CD4-positive, alpha-beta T cell treated with Interleukin-17A for 1 hour (primary cell): ENCODE measurements around the gene GRAPL.
"Not testable (repeated sequence)": the region's sequence is repeated elsewhere in the genome, so short reads cannot be mapped to it uniquely, and the experiment has no call there.

Source experiments
- DNase-seq: peaks from one replicate; pipeline ENCODE4 v3.0.0-alpha.2; 2020

GRAPL gene

DNA sequence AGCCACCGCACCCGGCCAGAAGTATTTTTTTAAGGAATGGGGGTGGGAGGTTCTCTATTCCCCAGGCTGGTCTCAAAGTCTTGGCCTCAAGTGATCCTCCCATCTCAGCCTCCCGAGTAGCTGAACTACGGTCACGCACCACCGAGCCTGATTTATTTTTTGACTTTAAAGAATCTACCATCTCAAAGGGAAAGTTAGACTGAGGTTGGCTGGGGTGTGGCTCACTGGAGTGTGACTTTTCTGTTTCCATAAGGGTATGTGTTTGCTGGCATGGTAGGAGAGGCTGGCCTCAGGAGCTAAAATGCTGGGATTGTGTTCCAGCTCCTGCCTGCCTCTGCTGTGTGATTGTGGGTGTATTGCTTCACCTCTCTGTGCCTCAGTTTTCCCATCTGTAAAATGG lies 10.6 kb downstream of the GRAPL start:
- not testable (repeated sequence) for DNase-seq

DNA sequence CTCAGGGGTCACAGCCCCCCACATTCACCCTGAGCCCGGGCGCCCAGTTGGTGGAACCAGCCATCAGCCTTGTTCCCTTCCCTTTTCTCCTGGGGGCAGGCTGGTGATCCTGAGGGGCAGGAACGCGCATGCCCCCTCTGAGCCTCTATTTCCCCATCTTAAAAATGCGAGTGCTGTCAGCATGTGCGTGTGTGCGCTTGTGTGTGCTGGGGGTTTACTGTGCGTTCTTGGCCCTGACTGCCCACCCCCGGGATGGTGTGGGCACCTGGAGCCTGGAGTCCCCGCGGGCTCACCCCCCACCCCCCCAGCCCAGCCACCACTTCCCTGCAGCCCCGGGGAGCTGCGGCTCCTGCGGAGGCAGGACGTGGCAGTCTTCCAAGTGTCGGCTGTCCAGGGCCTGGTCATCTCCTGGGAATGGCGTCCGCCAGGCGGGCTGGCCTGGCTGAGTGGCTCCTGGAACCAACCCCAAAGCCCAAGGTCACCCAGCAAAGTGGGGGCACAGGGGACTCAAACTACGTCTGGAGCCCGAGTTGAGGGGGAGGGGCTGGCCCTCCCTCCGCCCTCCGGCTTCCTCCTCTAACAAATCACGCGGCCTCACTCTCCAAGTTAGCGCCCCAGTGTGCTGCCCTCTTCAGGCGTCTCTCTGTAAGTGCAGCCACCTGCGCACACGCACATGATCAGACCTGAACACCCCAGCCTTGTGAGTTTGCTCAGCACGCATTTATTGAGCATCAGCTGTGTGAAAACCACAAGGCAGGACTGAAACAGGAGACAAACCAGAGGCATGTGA lies 14.2 kb downstream of the GRAPL start:
- not testable (repeated sequence) for DNase-seq

DNA sequence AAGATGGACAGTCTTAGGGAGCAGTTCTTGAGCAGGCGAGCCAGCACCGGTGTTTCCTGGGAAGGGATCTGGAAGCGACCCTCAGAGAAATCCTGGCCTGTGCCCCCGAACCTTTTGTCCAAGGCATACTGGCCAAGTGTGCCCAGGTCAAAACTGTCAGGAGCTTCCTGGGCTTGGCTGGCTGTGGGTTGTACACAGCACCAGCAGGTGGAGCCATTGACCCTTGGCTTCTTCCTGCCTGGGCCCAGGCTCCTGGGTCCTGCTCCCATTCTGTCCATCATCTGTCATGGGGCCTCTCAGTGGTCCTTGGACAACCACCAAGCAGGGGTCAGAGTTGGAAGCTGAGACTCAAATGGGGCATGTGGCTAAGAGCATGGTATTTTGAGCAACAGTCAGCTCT lies 15.0 kb downstream of the GRAPL start:
- peak; percentile 25 for DNase-seq

DNA sequence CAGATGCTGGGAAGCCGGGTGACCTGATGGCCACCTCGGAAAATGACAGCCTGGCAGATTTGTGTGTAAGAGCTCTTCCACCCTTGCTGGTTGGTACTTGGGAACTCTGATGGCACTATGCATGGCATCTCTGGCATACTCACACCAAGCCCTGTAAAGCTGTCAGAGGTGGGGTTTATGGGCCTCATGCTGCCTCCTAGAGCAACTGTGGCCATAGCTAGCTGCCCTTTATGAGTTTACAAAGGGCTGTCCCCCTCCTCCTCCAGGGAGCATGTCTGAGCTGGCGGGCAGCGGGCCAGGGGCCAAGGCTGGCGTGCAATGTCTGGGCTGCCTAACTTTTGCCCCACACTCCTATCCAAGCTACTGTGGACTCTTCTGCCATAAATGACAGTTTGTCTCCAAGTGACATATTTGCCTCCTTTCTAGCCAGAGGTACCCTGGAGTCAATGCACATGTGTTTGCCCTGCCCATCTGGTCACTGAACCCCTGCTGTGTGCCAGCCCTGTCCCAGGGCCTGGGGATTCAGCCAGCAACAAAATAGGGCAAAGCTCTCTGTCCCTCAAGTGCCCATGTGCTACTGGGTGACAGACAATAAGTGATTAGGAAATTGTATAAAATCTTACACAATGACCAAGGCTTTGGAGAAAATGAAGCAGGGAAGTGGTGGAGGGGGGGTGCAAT lies 15.8 kb downstream of the GRAPL start:
- DNase-seq = not testable (repeated sequence)

DNA sequence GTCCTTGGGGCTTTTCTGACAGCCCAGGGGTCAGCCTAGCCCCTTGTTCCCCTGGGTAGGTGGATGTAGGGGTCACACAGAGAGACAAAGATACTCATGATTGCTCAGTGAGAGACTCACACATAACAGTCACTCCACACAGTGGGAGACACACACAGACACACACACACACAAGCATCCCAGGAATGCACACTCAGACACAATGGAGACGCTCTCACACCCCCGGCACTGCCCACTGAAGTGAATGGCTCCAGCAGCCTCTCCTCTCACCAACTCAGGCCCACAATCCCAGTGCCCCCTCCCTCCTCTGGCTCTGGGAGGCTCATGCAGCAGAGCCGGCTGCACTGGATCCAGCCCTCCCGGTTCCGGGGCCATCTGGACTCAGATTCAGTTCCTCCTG lies 17.0 kb downstream of the GRAPL start:
- DNase-seq = not testable (repeated sequence)

DNA sequence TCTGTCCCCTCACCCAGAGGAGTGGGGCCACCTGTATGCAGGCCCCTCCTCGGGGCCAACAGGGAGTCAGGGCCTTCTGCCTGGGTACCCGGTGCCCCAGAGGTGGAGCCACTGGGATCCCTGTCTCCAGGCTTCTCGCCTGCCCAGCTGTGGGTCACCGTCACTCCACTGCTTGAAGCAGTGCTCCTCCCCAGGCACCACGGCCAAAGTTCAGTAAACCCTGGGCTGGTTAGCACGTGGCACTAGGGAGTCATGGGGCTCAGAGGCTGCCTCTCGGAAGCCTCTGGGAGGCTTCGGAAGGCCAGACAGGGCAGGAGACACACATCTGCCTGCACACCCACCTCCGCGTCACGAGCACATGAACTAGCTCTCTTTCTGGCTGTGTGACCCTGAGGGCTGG lies 18.1 kb downstream of the GRAPL start:
- DNase-seq = not testable (repeated sequence)

DNA sequence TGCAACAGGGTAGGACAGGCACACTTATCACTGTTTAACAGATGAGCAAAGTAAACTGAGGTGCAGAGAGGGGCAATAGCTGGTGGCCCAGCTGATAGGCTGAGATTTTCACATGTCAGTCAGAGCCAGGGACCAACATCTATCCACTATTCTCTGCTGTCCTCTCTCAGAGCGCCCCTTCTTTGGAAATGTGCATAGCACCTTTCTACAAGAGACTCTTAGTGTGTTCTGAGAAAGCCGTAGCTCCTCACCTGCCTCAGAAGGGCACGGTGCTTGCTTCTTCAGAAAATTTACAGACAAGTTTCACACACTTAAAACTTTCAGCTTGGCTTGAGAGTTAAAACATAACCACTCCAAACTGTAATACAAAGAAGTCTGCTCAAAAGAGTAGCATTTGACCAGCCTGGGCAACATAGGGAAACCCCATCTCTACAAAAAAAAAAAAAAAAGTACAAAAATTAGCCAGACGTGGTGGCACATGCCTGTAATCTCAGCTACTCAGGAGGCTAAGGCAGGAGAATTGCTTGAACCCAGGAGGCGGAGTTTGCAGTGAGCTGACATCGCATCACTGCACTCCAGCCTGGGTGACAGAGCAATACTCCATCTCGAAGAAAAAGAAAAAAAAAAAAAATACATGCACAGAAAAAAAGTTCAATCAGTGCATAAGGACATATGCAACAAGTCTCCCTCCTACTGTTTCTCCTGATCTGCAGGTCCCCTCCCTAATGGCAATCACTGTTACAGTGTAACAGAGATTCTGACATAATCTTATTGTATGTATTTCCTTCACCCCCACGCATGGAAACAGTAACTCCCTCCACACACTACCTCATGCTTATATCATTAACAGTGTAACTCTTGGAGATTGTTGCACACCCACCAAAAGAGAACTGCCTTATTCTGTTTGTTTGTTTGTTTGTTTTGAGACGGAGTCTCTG lies 23.6 kb downstream of the GRAPL start:
- not testable (repeated sequence) for DNase-seq

DNA sequence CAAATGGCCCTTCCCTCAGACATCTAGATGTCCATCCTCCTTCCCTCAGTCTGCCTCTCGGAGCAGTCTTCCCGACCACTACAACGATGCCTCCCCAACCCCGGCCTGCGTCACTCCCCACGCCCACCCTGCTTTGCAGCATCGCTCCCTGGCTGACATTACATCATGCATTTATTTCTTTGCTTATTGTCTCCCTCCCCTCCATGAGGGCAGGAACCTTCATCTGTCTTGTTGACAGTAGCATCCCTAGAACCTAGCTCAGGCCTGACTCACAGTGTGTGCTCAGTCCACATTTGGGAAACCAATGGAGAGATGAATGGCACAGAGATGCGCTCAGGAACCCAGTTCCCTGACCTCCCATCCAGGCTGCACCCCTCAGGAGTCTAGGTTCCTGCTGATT lies 30.2 kb downstream of the GRAPL start:
- not testable (repeated sequence) for DNase-seq

DNA sequence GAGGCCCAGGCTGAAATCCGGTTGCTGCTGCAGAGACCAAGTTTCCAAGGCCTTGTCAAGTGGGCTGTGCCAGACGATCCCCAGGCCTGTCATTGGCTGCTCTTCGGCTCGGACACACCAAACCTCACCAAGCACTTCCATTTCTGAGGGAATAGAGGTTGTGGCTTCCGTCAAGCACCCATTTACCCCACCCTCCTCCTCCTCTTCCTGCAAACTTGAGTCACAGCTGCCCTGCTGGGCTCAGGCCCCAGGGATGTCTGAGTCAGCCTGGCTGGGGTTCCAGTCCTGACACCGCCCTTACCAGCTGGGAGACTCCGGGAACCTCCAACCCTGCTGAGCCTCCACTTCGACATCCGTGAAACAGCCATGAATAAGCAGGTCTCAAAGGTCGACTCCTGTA lies 31.1 kb downstream of the GRAPL start:
- not testable (repeated sequence) for DNase-seq

DNA sequence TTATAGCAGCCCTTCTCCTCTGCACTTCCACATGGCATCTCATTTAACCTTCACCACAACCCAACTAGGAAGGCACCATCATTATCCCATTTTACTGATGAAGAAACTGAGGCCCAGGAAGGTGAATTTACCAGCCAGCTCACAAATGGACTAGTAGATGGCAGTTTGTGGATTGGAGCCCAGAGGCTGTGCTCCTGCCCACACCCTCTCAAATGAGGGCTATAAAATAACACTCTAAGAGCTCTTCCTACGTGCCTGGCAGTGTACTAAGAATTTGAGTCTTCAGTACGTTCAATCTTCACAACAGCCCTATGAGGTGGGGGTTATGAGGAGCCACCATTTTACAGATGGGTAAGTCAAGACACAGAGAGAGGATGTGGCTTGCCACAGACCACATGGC lies 31.5 kb downstream of the GRAPL start:
- not testable (repeated sequence) for DNase-seq

DNA sequence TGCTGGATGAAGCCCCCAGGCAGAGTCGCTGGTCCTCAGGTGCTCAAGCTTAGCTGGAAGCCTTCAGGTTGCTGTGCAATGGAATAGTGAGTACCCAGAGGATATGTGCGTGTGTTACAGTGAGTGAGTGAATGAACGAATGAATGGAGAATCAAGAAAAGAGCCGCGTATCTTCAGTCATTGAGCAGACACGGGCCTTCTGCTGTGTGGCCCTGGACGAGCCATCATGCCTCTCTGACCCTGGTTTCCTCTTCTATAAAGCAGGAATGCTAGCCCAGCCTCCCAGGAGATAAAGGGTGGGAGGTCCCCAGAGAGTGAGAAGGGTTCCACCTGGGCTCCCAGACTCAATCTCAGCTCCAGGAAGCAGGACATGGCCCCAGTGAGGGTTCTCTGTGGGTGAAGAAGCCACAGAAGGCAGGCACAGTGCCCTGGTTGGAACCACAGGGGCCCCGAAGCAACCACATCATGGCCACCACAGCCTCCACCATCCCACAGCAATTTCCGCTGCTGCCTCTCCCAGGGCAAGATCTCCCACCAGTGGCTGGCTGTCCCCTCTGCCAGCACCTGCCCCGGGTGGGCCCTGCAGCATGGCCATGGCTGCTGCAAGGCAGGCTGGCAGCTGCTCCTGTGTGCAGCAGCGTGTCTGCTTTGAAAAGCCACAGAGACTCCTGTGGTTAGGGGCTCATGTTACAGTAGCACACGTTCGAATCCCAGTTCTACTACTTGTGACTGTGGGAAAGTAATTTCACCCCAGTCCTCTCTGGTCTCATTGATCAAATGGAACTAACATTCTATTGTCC lies 34.1 kb downstream of the GRAPL start:
- DNase-seq = not testable (repeated sequence)

DNA sequence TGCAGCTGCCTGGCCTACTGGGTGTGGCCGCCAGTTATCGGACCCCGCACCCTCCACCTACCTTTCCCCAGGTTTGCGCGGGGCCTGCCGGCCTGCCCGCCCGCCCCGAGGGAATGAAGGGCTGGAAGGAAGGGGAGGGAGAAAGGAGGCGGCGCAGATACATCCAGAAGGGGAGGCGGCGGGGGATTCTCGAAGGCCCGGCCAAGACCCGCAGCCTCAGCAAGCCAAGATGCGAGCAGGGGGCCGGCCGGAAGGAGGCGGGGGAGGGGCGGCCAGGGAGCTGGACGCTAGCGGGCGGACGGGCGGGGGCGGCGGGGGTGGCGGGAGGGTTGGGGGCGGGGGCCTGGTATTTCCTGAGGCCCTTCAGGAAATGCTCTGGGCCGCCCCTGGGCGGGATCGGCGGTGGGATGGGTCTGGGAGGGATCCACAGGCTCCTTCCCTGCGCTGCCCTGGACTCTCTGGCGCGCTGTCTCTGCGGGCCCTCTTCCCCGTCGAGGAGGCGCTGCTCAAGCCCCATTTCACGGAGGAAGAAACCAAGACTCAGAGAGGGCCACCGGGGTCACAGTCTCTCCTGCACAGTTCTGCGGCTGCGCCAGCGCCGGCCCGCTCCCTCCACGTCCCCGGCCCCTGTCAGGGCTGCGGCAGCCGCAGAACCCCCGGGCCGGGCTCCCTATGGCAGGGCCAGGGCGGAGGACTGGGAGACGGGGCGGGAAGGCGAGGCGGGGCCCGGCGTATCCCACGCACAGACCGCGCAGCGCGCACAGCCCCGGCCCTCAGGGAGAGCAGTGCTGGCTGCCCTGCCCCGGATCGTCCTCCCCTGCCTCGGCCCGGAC lies 35.2 kb downstream of the GRAPL start:
- not testable (repeated sequence) for DNase-seq

DNA sequence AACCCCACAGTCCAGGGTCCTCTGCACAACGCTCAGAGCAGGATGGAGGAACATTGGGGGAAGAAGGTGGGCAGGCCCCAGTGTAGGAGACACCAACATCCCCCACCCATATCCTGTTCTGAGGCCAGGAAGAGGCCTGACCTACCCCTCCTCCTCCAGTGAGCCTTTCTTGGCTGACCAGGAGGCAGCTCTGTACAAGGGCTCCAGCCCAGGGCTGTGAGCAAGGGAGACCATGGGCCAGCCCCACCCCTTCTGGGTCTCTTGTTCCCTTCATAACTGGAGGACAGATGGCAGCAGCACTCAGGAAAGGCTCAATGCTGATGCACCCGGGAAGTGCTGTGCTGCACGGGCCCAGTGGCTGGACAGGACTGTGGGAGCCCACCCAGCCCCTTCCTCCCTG lies 47.0 kb downstream of the GRAPL start:
- not testable (repeated sequence) for DNase-seq

DNA sequence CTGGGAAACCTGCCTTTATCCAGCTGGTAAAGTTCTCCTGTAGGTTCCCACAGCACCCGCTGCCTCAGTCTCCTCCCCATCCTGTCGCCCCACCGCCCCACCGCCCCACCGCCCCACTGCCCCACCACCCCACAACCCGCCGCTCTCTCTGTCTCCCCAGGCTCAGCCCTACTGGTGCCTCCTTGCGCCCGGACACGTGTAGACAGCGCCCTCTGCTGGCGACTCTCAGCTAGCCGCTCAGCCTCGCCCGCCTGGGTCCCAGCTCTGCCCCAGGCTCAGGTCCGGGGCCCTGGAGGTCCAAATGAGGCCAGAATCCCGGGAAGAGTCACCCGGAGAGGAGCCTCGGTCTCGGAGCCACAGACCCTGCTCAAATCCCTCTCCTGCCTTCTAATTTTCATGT lies 48.0 kb downstream of the GRAPL start:
- not testable (repeated sequence) for DNase-seq

DNA sequence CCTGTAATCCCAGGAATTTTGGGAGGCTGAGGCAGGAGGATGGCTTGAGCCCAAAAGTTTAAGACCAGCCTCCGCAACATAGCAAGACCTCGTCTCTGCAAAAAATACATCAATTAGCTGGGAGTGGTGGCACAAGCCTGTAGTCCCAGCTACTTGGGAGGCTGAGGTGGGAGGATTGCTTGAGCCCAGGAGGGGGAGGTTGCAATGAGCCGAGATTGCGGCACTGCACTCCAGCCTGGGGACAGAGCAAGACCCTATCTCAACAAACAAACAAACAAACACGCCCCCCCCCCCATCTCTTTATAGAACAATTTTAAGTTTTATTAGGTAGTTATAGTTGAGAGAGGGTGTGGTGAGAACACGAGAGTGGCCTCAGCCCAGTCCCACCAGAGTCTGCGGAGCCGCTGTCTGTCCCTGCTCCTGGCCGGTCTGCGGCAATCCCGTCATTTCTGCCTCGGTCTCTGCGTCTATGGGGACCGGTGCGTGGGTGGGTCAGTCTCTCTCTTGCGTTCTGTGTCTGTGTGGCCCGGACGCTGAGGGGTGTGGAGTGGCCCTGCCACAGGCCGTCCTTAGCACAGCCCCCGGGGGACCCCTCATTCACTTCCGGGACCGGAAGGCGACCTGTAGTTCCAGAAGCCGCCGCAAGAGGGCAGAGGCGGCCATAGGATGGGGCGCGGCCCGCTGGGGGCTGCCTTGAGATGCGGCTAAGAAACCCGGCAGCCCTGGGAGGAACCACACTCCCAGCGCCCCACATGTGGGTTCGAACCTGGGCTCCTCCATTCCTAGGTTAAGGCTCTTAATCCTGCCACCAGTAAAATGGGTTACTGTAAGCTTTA lies 53.9 kb downstream of the GRAPL start:
- DNase-seq = not testable (repeated sequence)

DNA sequence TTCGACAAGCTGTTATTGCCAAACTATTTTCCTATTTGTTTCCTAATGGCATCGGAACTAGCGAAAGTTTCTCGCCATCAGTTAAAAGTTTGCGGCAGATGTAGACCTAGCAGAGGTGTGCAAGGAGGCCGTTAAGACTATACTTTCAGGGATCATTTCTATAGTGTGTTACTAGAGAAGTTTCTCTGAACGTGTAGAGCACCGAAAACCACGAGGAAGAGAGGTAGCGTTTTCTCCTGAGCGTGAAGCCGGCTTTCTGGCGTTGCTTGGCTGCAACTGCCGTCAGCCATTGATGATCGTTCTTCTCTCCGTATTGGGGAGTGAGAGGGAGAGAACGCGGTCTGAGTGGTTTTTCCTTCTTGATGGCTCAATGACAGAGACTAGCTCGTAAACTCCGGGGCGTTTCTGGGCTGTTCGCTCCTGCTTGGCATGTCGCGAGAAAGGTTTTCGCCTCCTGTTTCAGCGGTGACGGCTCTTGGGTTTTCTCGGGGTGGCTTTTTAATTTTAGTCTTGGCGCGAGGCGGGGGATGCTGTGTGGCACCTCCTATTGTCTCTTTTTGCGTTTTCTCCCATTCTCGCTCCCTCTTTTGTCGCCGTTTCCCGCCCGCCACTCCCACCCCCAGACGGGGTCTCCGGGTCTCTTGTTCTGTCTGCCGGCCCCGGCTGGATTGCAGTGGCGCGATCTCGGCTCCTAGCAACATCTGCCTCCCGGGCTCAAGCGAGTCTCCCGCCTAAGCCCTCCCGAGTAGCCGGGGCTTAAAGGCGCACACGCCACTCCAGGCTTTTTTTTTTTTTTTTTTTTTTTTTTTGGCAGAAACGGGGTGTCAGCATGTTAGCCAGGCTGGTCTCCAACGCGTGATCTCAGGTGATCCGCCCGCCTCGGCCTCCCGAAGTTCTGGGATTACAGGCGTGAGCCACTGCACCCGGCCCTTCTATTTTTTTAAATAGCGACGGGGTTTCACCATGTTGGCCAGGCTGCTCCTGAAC lies 60.8 kb downstream of the GRAPL start:
- not testable (repeated sequence) for DNase-seq

DNA sequence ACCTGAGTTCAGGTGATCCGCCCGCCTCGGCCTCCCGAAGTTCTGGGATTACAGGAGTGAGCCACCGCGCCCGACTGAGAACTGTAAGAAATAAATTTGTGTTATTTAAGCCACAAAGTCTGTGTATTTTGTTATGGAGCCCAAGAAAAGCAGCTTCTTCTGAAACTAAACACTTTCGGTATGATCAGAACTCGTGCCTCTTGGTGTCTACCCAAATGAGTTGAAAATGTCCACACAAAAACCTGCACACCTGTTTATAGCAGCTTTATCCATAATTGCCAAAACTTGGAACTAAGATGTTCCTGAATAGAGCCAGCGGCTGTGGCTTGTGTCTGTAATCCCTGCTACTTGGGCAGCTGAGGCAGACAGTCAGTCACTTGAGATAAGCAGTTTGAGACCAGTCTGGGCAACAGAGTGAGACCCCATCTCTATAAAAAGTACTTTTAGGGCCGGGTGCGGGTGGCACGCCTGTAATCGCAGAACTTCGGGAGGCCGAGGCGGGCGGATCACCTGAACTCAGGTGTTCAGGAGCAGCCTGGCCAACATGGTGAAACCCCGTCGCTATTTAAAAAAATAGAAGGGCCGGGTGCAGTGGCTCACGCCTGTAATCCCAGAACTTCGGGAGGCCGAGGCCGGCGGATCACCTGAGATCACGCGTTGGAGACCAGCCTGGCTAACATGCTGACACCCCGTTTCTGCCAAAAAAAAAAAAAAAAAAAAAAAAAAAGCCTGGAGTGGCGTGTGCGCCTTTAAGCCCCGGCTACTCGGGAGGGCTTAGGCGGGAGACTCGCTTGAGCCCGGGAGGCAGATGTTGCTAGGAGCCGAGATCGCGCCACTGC lies 61.7 kb downstream of the GRAPL start:
- DNase-seq = not testable (repeated sequence)

DNA sequence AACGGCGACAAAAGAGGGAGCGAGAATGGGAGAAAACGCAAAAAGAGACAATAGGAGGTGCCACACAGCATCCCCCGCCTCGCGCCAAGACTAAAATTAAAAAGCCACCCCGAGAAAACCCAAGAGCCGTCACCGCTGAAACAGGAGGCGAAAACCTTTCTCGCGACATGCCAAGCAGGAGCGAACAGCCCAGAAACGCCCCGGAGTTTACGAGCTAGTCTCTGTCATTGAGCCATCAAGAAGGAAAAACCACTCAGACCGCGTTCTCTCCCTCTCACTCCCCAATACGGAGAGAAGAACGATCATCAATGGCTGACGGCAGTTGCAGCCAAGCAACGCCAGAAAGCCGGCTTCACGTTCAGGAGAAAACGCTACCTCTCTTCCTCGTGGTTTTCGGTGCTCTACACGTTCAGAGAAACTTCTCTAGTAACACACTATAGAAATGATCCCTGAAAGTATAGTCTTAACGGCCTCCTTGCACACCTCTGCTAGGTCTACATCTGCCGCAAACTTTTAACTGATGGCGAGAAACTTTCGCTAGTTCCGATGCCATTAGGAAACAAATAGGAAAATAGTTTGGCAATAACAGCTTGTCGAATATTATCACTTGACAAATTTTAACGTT lies 62.5 kb downstream of the GRAPL start:
- DNase-seq = not testable (repeated sequence)
